ENCODE results near the gene VILL.
A peak's percentile ranks its signal among the peaks of the same experiment; 100 is the strongest.

VILL gene

GRCh38 chr3:38000965-38001455 is 10.4 kb downstream of the VILL start:
- no peak for DNase-seq (ENCODE audit: low read depth)

- no peak for DNase-seq (ENCODE audit: low read depth)
Observed at GRCh38 chr3:38001456-38002081, 11.0 kb downstream of the VILL start.

- no peak for DNase-seq (ENCODE audit: low read depth)
Observed at GRCh38 chr3:38002291-38002876, 11.8 kb downstream of the VILL start.

GRCh38 chr3:38002940-38003339 is 12.4 kb downstream of the VILL start:
- no peak for DNase-seq (ENCODE audit: low read depth)

DNA sequence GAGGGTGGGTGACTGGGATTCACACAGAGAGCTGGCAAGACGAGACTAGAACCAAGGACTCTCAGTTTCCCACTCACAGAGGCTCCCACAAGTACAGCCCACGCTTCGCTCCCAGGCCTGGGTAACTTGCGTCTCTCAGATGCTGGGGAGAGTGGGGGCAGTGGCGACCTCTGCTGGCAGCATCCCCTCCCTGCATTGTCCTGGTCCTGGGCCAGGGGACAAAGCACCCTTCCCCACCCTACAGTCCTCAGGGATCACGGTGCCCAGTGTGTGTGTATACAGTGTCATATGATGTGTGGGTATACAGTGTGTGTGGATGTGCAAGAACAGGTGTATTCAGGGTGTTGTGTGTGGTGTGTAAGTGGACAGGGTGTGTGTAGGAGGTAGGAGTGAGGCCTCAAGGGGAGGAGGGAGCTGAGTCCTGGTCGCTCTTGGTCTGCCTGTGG is 12.8 kb downstream of the VILL start:
- peak; percentile 30 for DNase-seq (ENCODE audit: low read depth)

DNA sequence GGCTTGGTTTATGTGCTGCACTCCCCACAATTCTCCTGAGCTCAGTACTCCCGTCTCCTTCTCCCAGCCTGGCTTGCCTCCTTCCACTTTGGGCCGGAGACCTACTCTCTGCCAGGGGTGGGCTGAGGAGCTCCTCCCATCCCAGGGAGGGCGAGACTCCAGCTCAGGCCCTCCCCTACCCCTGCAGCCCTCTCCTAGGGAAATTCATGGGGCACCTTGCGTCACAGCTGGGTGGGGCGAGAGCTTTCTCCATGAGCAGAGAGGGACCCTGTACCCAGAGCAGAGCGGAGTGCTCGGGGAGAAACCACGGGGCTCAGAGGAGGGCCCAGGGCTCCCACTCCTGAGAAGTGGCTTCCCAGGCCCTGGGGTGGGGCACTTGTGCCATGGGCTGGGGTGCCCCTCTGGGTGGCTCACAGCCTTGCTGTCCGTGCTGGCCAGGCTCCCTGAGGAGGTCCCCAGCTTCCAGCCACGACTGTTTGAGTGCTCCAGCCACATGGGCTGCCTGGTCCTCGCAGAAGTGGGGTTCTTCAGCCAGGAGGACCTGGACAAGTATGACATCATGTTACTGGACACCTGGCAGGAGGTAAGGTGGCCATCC is 13.3 kb downstream of the VILL start:
- no peak for DNase-seq (ENCODE audit: low read depth)

DNA sequence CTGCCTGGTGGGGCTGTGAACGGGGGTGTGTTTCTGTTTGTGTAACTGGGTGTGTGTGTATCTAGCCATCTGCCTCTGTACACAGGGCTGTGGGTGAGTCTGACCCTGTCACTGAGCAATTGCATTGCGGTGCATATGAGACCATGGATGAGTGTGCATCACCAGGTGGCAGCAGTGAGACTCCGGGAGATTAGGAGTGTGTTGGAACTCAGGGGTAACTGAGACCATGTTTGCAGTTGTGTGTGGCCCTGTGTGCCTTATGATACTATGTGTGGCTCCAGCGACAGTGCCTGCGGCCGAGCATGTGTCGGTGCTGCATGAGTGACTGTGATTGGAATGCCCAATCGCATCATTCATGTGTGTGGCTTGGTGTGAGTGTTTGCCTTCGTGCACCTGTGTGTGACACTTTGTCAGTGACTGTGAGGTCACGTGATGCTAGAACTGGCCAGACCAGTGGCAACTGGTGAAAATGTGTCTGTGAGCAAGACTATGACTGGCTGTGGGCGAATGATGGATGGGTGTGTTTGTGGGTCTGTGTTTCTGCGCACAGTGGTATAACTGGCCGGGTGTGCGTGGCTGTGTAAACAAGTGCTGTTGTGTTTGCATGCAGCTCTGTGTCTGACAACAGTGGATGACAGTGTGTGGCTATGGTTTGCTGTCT is 14.0 kb downstream of the VILL start:
- no peak for DNase-seq (ENCODE audit: low read depth)

- DNase-seq (ENCODE audit: low read depth) = no peak
Observed at GRCh38 chr3:38005076-38006020, 14.8 kb downstream of the VILL start.

- no peak for DNase-seq (ENCODE audit: low read depth)
Observed at GRCh38 chr3:38006031-38006430, 15.4 kb downstream of the VILL start.

- no peak for DNase-seq (ENCODE audit: low read depth)
Observed at GRCh38 chr3:38006445-38006995, 15.9 kb downstream of the VILL start.

DNA sequence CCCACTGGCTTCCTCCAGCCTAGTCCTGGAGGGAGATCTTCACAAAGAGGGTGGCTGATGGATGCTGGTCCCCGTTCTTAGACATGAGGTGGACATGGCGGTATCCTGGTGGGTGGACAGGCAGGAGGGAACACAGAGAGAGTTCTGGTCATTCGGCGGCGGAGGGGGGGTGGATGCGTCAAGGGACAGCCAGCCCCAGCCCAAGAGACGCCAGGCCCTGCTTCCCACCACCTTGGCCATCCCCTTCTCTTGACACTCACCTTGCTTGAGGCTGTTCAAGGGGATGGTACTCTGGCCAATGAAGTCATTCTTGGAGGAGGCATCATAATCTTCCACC is 17.1 kb downstream of the VILL start:
- DNase-seq (ENCODE audit: low read depth) = no peak

GRCh38 chr3:38008191-38008701 is 17.7 kb downstream of the VILL start:
- DNase-seq (ENCODE audit: low read depth) = no peak

DNA sequence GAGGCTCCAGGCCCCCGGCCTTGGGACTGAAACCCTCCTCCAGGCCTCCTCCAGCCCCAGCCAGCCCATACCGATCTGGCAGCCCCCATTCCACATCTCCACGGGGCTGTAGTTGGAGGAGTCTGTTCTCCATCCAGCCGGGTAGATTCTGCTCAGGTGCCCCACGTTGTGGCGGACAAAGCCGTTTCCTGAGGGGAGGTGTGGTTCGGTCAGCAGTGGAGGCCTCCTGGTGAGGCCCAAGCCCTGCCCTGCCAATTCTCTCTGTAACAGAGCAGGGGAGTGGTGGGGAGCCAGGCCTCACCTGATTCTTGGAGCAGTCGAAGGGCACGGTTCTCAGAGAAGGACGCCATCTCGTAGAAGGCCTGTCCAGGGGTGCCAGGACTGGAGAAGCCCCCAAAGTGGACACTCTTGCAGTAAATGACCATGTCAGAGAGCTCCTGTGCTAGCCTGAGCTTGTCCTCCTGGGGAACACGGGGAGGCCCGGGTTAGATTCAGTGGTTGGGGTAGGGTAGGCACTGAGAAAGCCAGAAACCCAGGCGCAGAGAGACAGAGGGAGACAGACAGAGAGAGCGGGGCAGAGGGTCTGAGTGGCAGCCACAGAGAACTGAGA is 18.5 kb downstream of the VILL start:
- no peak for DNase-seq (ENCODE audit: low read depth)

- no peak for DNase-seq (ENCODE audit: low read depth)
Observed at GRCh38 chr3:38009807-38010591, 19.4 kb downstream of the VILL start.

- DNase-seq (ENCODE audit: low read depth) = no peak
Observed at GRCh38 chr3:38011111-38011510, 20.5 kb downstream of the VILL start.

GRCh38 chr3:38015485-38015884 is 24.9 kb downstream of the VILL start:
- no peak for DNase-seq (ENCODE audit: low read depth)

DNA sequence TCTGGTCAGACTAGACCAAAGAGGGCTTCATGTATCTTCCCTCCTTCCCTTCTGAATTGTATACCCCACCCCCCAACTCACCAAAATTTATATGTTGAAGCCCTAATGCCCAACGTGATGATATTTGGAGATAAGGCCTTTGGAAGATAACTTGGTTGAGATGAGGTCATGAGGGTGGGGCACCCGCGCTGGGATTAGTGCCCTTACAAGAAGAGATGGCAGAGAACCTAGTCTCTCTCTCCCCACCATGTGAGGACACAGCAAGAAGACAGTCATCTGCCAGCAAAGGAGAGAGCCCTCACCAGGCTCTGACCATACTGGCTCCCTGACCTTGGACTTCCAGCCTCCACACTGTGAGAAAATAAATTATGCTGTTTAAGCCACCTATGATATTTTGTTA is 25.4 kb downstream of the VILL start:
- DNase-seq (ENCODE audit: low read depth) = no peak

- DNase-seq (ENCODE audit: low read depth) = no peak
Observed at GRCh38 chr3:38016410-38016809, 25.8 kb downstream of the VILL start.

DNA sequence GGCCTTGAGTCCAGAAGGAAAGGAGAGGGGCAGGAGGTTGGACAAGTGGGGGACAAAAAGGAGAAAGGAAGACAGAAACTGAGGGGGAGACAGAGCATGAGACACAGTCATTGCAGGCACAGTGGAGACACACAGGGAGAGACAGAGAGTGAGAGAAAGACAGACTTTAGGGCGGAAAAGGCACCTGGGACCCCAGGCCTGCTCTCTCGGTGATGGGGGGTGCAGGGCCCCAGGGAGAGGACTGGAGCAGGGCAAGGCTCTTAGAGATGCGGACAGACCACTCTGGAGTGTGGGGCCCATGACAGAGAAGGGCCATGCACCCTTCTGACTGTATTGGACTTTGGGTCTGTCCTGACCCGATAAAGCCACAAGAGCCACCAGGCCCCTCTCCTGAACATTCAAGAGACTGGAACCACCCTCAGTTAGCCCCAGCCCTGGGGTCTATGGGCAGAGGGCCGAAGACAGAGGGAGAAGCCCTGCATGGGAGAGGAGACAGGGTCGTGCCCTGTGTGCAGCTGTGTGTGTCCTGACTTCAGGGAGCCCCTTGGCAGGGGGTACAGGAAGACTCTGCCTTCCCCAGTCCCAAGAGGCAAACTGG is 26.4 kb downstream of the VILL start:
- DNase-seq (ENCODE audit: low read depth) = no peak
